ENCODE results near the gene MRPL33.

The MRPL33 gene

GRCh38 chr2:27776097-27776496, 4.6 kb downstream of the MRPL33 start:
- Mint-ChIP-seq H3K27me3 (peaks cover 4% of the 10 kb centered on the region), H3K9me3 (no peaks in the 10 kb centered on the region), H3K4me1 (peaks cover 32% of the 10 kb centered on the region), H3K27ac (no peak overlapping the region), H3K36me3 (peaks cover 44% of the 10 kb centered on the region), H3K4me3 (no peak overlapping the region)
- CTCF ChIA-PET = no interaction called here
- no peak for DNase-seq

GRCh38 chr2:27776696-27777095, 5.2 kb downstream of the MRPL33 start:
- no peak overlapping the region for H3K4me3 Mint-ChIP-seq
- H3K36me3 Mint-ChIP-seq = peaks cover 41% of the 10 kb centered on the region
- H3K27ac Mint-ChIP-seq = no peak overlapping the region

GRCh38 chr2:27779417-27780055, 8.0 kb downstream of the MRPL33 start:
- CTCF ChIA-PET = no interaction called here
- H3K27ac Mint-ChIP-seq = no peak overlapping the region
- peaks cover 30% of the 10 kb centered on the region for H3K36me3 Mint-ChIP-seq

More at GRCh38 chr2:27776696-27777095, 5.2 kb downstream of the MRPL33 start:
- Mint-ChIP-seq H3K27me3 (peaks cover under 1% of the 10 kb centered on the region), H3K9me3 (no peaks in the 10 kb centered on the region), H3K4me1 (peaks cover 26% of the 10 kb centered on the region)
- no peak for DNase-seq
- CTCF ChIA-PET = no interaction called here

GRCh38 chr2:27781496-27781895, 10.0 kb downstream of the MRPL33 start:
- no peak for DNase-seq
- H3K27me3 Mint-ChIP-seq = no peaks in the 10 kb centered on the region
- H3K27ac Mint-ChIP-seq = no peak overlapping the region

More at GRCh38 chr2:27779417-27780055, 8.0 kb downstream of the MRPL33 start:
- H3K4me3 Mint-ChIP-seq = no peak overlapping the region
- no peak for DNase-seq
- H3K4me1 Mint-ChIP-seq = peaks cover 7% of the 10 kb centered on the region
- H3K27me3 Mint-ChIP-seq = no peaks in the 10 kb centered on the region
- no peaks in the 10 kb centered on the region for H3K9me3 Mint-ChIP-seq

GRCh38 chr2:27782701-27783100, 11.2 kb downstream of the MRPL33 start:
- H3K27ac Mint-ChIP-seq = no peak overlapping the region
- H3K9me3 Mint-ChIP-seq = no peaks in the 10 kb centered on the region
- peaks cover 4% of the 10 kb centered on the region for H3K4me1 Mint-ChIP-seq
- CTCF ChIA-PET = interaction anchor here (1.3 kb wide), 1 partner anchor 99 kb away, joined by 3 read pairs; no protein-coding TSS in a partner anchor
- H3K36me3 Mint-ChIP-seq = peaks cover 17% of the 10 kb centered on the region
- DNase-seq = no peak
- H3K27me3 Mint-ChIP-seq = no peaks in the 10 kb centered on the region
- H3K4me3 Mint-ChIP-seq = no peak overlapping the region

More at GRCh38 chr2:27781496-27781895, 10.0 kb downstream of the MRPL33 start:
- Mint-ChIP-seq H3K4me3 (no peak overlapping the region), H3K36me3 (peaks cover 17% of the 10 kb centered on the region), H3K4me1 (peaks cover 4% of the 10 kb centered on the region), H3K9me3 (no peaks in the 10 kb centered on the region)
- CTCF ChIA-PET = no interaction called here

GRCh38 chr2:27790796-27791195, 19.3 kb downstream of the MRPL33 start:
- Mint-ChIP-seq H3K4me3 (no peak overlapping the region), H3K36me3 (peaks cover 1% of the 10 kb centered on the region), H3K27ac (no peak overlapping the region), H3K4me1 (no peaks in the 10 kb centered on the region), H3K9me3 (no peaks in the 10 kb centered on the region), H3K27me3 (no peaks in the 10 kb centered on the region)
- CTCF ChIA-PET = no interaction called here
- DNase-seq = no peak

- Mint-ChIP-seq H3K4me3 (no peak overlapping the region), H3K4me1 (no peaks in the 10 kb centered on the region), H3K27ac (no peak overlapping the region), H3K36me3 (peaks cover 1% of the 10 kb centered on the region), H3K9me3 (no peaks in the 10 kb centered on the region), H3K27me3 (no peaks in the 10 kb centered on the region)
- DNase-seq = no peak
- CTCF ChIA-PET = interaction anchor here (1.0 kb wide), 1 partner anchor 94 kb away, joined by 4 read pairs; no protein-coding TSS in a partner anchor
Measured at GRCh38 chr2:27792759-27793158, 21.2 kb downstream of the MRPL33 start.

- DNase-seq = no peak
- Mint-ChIP-seq H3K9me3 (no peaks in the 10 kb centered on the region), H3K27ac (no peak overlapping the region), H3K4me3 (no peak overlapping the region), H3K4me1 (no peaks in the 10 kb centered on the region), H3K36me3 (no peaks in the 10 kb centered on the region), H3K27me3 (no peaks in the 10 kb centered on the region)
- CTCF ChIA-PET = no interaction called here
Measured at GRCh38 chr2:27795093-27795834, 23.7 kb downstream of the MRPL33 start.

GRCh38 chr2:27795868-27796277, 24.4 kb downstream of the MRPL33 start:
- no peak overlapping the region for H3K4me3 Mint-ChIP-seq
- H3K9me3 Mint-ChIP-seq = no peaks in the 10 kb centered on the region
- H3K27ac Mint-ChIP-seq = no peak overlapping the region
- no peaks in the 10 kb centered on the region for H3K4me1 Mint-ChIP-seq
- no peaks in the 10 kb centered on the region for H3K27me3 Mint-ChIP-seq
- no peak for DNase-seq
- CTCF ChIA-PET = no interaction called here
- no peaks in the 10 kb centered on the region for H3K36me3 Mint-ChIP-seq

GRCh38 chr2:27796791-27797765, 25.6 kb downstream of the MRPL33 start:
- H3K27me3 Mint-ChIP-seq = no peaks in the 10 kb centered on the region
- H3K9me3 Mint-ChIP-seq = no peaks in the 10 kb centered on the region
- CTCF ChIA-PET = interaction anchor here (1.0 kb wide), 1 partner anchor 68 kb away, joined by 3 read pairs; no protein-coding TSS in a partner anchor
- DNase-seq = no peak
- no peaks in the 10 kb centered on the region for H3K4me1 Mint-ChIP-seq
- no peak overlapping the region for H3K4me3 Mint-ChIP-seq
- no peak overlapping the region for H3K27ac Mint-ChIP-seq
- H3K36me3 Mint-ChIP-seq = no peaks in the 10 kb centered on the region

GRCh38 chr2:27797841-27798240, 26.3 kb downstream of the MRPL33 start:
- Mint-ChIP-seq H3K36me3 (no peaks in the 10 kb centered on the region), H3K27ac (no peak overlapping the region), H3K27me3 (no peaks in the 10 kb centered on the region), H3K4me3 (no peak overlapping the region), H3K9me3 (no peaks in the 10 kb centered on the region), H3K4me1 (no peaks in the 10 kb centered on the region)
- CTCF ChIA-PET = interaction anchor here (1.0 kb wide), 1 partner anchor 69 kb away, joined by 3 read pairs; no protein-coding TSS in a partner anchor
- DNase-seq = no peak

GRCh38 chr2:27798486-27798885, 27.0 kb downstream of the MRPL33 start:
- Mint-ChIP-seq H3K27me3 (no peaks in the 10 kb centered on the region), H3K36me3 (no peaks in the 10 kb centered on the region), H3K9me3 (no peaks in the 10 kb centered on the region), H3K4me3 (no peak overlapping the region), H3K27ac (no peak overlapping the region), H3K4me1 (no peaks in the 10 kb centered on the region)
- CTCF ChIA-PET = no interaction called here
- no peak for DNase-seq

GRCh38 chr2:27798948-27799645, 27.6 kb downstream of the MRPL33 start:
- CTCF ChIA-PET = no interaction called here
- no peaks in the 10 kb centered on the region for H3K27me3 Mint-ChIP-seq
- no peak for DNase-seq
- no peaks in the 10 kb centered on the region for H3K9me3 Mint-ChIP-seq
- no peaks in the 10 kb centered on the region for H3K4me1 Mint-ChIP-seq
- H3K36me3 Mint-ChIP-seq = no peaks in the 10 kb centered on the region
- H3K4me3 Mint-ChIP-seq = no peak overlapping the region
- no peak overlapping the region for H3K27ac Mint-ChIP-seq

- Mint-ChIP-seq H3K4me1 (no peaks in the 10 kb centered on the region), H3K27ac (no peak overlapping the region), H3K9me3 (no peaks in the 10 kb centered on the region), H3K27me3 (no peaks in the 10 kb centered on the region), H3K36me3 (no peaks in the 10 kb centered on the region), H3K4me3 (no peak overlapping the region)
- DNase-seq = no peak
- CTCF ChIA-PET = no interaction called here
Measured at GRCh38 chr2:27799646-27800010, 28.1 kb downstream of the MRPL33 start.

Measured in activated naive CD4-positive, alpha-beta T cell treated with anti-CD3 and anti-CD28 coated beads, Interleukin-2, amount 10 ng/mL, durations not matched to agents 7 days and 5 days (primary cell).